Measurements from ENCODE around the gene LIME1. TPM values are rescaled to one million over a fixed set of nuclear protein-coding genes. Genes with fewer than 3 reads are reported as not detected.

Gene LIME1
- total and polyA plus RNA-seq, 2 of the 8 experiments (the other 6 are each of a cell fraction or from before 2014, with no cell fraction given): 4.5 to 5.9 TPM

- no peak for TF ChIP-seq ATF3 (IDR thresholded peaks at IDR 0.05; ENCODE audit: insufficient read depth, low read depth, low read length)
- TF ChIP-seq MAFK (IDR thresholded peaks at IDR 0.05; ENCODE audit: low read depth, low read length): no peak
Measured at GRCh38 chr20:63751471-63752271, 15.2 kb downstream of the LIME1 start (continued).
